ENCODE measurements around the gene DCC. TPM values are rescaled to one million over a fixed set of nuclear protein-coding genes. Genes with fewer than 3 reads are reported as not detected.

DCC gene
- total RNA-seq, 1 experiment from 2014 or later = not detected

GRCh38 chr18:53193870-53194269 is 853.9 kb downstream of the DCC start:
- no TSS peak for BruUV-seq (replicated peaks)
- Histone ChIP-seq H3K79me2 (ENCODE audit: insufficient read depth, low read length) (no peaks in the 10 kb centered on the region), H3K4me2 (ENCODE audit: low read length) (no peak overlapping the region), H4K20me1 (ENCODE audit: insufficient read depth) (no peaks in the 10 kb centered on the region), H3K36me3 (ENCODE audit: control insufficient read depth in 1 of 2, insufficient read depth in 2 of 2, low read length in 2 of 2) (no peaks in the 10 kb centered on the region), H3K4me1 (ENCODE audit: control insufficient read depth in 1 of 2, insufficient read depth in 2 of 2, low read length in 2 of 2) (no peaks in the 10 kb centered on the region), H3K9me2 (ENCODE audit: insufficient read depth) (no peaks in the 10 kb centered on the region), H3K27ac (ENCODE audit: low read depth, low read length) (no peak overlapping the region), H3K9ac (ENCODE audit: low read length) (no peak overlapping the region), H2AFZ (ENCODE audit: low read depth, low read length, poor library complexity, severe bottlenecking) (no peak overlapping the region), H3K4me3 (replicated peaks in 1 of 2; ENCODE audit: low read depth in 1 of 2, low read length in 2 of 2) (no peak overlapping the region), H3K9me3 (ENCODE audit: control insufficient read depth in 1 of 2, insufficient read depth in 1 of 2, low read depth in 1 of 2, low read length in 2 of 2) (peaks cover 12 to 17% of the 10 kb centered on the region in 2 experiments; a peak in 2 of 4 replicates), H3K27me3 (ENCODE audit: insufficient read depth, low read length) (no peaks in the 10 kb centered on the region)
- ATAC-seq (no peak), DNase-seq (ENCODE audit: low read depth, low spot score) (no peak)
- CTCF ChIA-PET = no interaction called here
- intact Hi-C loops (cut with micrococcal nuclease) = no loop called here
- no peak for TF ChIP-seq ZFX (IDR thresholded peaks at IDR 0.05)
- TF ChIP-seq SIN3A (IDR thresholded peaks at IDR 0.05; ENCODE audit: low read depth) = no peak
- no peak for TF ChIP-seq POLR2AphosphoS5 (IDR thresholded peaks at IDR 0.05; ENCODE audit: low read depth, low read length)
- TF ChIP-seq YY1 (IDR thresholded peaks at IDR 0.05; ENCODE audit: extremely low read depth, insufficient replicate concordance, low read depth, low read length) = no peak
- no peak for TF ChIP-seq FOSL1 (IDR thresholded peaks at IDR 0.05; ENCODE audit: low read depth)
- no peak for TF ChIP-seq EZH2 (IDR thresholded peaks at IDR 0.05)
- RAD21 ChIA-PET (ENCODE audit: low non-redundant PET in 1 of 2, low total read pairs in 2 of 2, uncharacterized antibody in 2 of 2, unreplicated experiment in 2 of 2) = no interaction called here
- POLR2A ChIA-PET = no interaction called here

GRCh38 chr18:53219853-53220252 is 879.9 kb downstream of the DCC start:
- no peaks in the 10 kb centered on the region for H3K36me3 ChIP-seq (ENCODE audit: control insufficient read depth in 1 of 2, insufficient read depth in 2 of 2, low read length in 2 of 2)
- H3K9me2 ChIP-seq (ENCODE audit: insufficient read depth) = no peaks in the 10 kb centered on the region
- H3K79me2 ChIP-seq (ENCODE audit: insufficient read depth, low read length) = no peaks in the 10 kb centered on the region
- BruUV-seq (replicated peaks) = no TSS peak
- no peak overlapping the region for H3K4me3 ChIP-seq (replicated peaks in 1 of 2; ENCODE audit: low read depth in 1 of 2, low read length in 2 of 2)
- no peaks in the 10 kb centered on the region for H3K27me3 ChIP-seq (ENCODE audit: insufficient read depth, low read length)
- no peak overlapping the region for H3K4me2 ChIP-seq (ENCODE audit: low read length)
- TF ChIP-seq RAD21 (IDR thresholded peaks at IDR 0.05; ENCODE audit: low read depth) (no peak), ZNF274 (IDR thresholded peaks at IDR 0.05; ENCODE audit: low read depth, low read length) (no peak), EZH2phosphoT487 (IDR thresholded peaks at IDR 0.05; ENCODE audit: borderline replicate concordance) (no peak), SIN3A (IDR thresholded peaks at IDR 0.05; ENCODE audit: low read depth) (no peak), ELF1 (IDR thresholded peaks at IDR 0.05; ENCODE audit: borderline replicate concordance, low read depth) (no peak), ATF3 (IDR thresholded peaks at IDR 0.05) (no peak), POLR2A (IDR thresholded peaks at IDR 0.05; ENCODE audit: borderline replicate concordance, extremely low read depth, insufficient read depth, insufficient read length) (no peak)
- DNase-seq (ENCODE audit: low read depth, low spot score) = no peak
- CTCF ChIA-PET = no interaction called here
- no peaks in the 10 kb centered on the region for H4K20me1 ChIP-seq (ENCODE audit: insufficient read depth)
- no peak overlapping the region for H2AFZ ChIP-seq (ENCODE audit: low read depth, low read length, poor library complexity, severe bottlenecking)
- peaks cover 11 to 15% of the 10 kb centered on the region in 2 experiments; a peak in 2 of 4 replicates for H3K9me3 ChIP-seq (ENCODE audit: control insufficient read depth in 1 of 2, insufficient read depth in 1 of 2, low read depth in 1 of 2, low read length in 2 of 2)
- RAD21 ChIA-PET (ENCODE audit: low non-redundant PET in 1 of 2, low total read pairs in 2 of 2, uncharacterized antibody in 2 of 2, unreplicated experiment in 2 of 2) = no interaction called here
- H3K9ac ChIP-seq (ENCODE audit: low read length) = no peak overlapping the region
- H3K27ac ChIP-seq (ENCODE audit: low read depth, low read length) = no peak overlapping the region
- intact Hi-C loops (cut with micrococcal nuclease) = no loop called here
- H3K4me1 ChIP-seq (ENCODE audit: control insufficient read depth in 1 of 2, insufficient read depth in 2 of 2, low read length in 2 of 2) = no peaks in the 10 kb centered on the region
- POLR2A ChIA-PET = no interaction called here
- no peak for ATAC-seq

Data from HCT116 (cell line).